HFF-Myc (cell line): ENCODE results near the gene IRAK2.

Experiments used
- DNase-seq: peaks from one replicate; pipeline ENCODE4 v3.0.0-alpha.2; 2011; ENCODE audit warnings: low read depth; ENCODE audit errors: extremely low read depth
- H3K4me3 ChIP-seq: replicated peaks from 2 replicates; pipeline ENCODE4 v1.5.1; 2011; ENCODE audit warnings: low read depth, mild to moderate bottlenecking, control low read depth, low read length
- CTCF ChIP-seq: IDR thresholded peaks from 2 replicates; pipeline ENCODE4 v1.5.1; 2012; ENCODE audit warnings: mild to moderate bottlenecking, low read depth, low read length, control low read depth; ENCODE audit errors: missing control alignments

IRAK2 gene

DNA sequence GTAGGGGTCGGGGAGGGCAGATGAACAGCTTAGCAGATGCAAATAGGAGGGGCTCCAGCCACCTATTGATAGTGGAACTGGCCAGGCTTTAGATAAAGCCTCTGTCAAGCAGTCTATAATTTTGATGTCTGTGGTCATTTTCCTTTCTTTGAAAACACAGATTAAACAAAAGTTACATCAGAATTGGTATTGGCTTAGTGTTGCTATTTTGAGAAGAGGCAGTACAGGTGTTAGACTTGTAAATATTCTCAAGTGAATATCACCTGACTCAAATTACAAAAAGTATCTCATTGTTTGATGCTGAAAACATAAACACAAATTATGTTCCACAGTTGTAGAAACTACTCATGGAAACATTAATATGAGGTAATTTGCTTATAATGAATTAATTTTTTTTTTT lies 109.9 kb downstream of the IRAK2 start:
- no peak for TF ChIP-seq CTCF
- DNase-seq, result no peak
- H3K4me3 ChIP-seq, result no peak overlapping the region

- no peak overlapping the region for H3K4me3 ChIP-seq
- no peak for TF ChIP-seq CTCF
- no peak for DNase-seq
Observed at GRCh38 chr3:10277115-10277625, 112.5 kb downstream of the IRAK2 start.

GRCh38 chr3:10278501-10278900 lies 113.8 kb downstream of the IRAK2 start:
- no peak for TF ChIP-seq CTCF
- no peak overlapping the region for H3K4me3 ChIP-seq
- no peak for DNase-seq

DNA sequence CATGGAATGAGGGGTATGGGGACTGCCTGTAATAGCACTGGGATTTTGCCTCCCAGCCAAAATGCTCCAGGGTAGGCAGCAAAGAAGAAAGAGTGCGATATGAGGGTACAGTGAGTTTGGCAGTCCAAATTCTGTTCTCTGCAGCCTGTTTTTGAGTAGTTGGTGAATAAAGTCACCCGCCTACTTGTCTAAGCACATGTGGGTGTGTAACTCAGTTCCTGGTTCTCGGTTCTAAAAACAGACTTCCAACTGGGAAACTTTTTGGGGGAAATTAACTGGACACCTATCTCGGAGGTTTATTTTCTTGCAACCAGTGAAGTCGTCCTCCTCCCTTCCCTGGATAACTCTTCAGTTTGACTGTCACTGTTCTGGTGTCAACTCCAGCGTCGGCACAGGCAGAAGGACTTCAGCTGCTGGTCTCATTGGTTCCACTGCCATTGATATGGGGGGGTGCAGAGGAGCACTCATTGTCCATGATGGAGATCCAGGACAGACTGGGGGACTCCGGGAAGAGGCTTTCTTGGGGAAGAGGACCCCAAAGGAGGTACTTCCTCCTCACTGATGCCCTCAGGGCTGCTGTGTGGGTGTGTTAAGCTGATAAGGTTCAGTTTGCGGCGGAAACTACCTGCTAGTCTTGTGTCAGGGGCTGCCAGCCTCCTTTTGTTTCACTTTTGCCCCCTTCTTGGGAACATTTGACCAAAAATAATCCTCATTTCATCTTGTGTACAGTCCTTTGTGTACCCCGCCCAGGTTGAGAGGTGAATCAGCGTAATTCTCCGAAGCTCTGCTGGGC lies 114.9 kb downstream of the IRAK2 start:
- DNase-seq, result no peak
- TF ChIP-seq CTCF, result no peak
- H3K4me3 ChIP-seq, result no peak overlapping the region

DNA sequence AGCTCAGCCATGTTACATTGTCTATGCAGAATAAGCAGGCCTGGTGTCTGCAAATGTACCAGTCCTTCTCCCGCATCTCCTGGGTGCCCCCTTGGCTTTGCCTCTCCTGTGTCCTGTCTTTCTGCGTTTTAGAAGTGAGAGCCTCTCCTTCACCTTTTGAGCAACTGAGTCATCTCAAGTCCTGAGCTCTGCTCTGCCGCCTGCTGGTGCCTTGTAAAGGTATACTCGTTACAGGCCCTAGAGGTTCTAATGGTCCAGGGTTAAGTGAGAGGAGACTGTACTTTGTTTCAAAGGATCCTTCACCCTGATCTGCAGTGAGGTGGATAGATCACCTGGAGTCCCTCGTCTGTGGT lies 115.4 kb downstream of the IRAK2 start:
- no peak for DNase-seq
- no peak overlapping the region for H3K4me3 ChIP-seq
- no peak for TF ChIP-seq CTCF

- no peak overlapping the region for H3K4me3 ChIP-seq
- no peak for TF ChIP-seq CTCF
- DNase-seq, result no peak
Observed at GRCh38 chr3:10280571-10280970, 115.9 kb downstream of the IRAK2 start.

DNA sequence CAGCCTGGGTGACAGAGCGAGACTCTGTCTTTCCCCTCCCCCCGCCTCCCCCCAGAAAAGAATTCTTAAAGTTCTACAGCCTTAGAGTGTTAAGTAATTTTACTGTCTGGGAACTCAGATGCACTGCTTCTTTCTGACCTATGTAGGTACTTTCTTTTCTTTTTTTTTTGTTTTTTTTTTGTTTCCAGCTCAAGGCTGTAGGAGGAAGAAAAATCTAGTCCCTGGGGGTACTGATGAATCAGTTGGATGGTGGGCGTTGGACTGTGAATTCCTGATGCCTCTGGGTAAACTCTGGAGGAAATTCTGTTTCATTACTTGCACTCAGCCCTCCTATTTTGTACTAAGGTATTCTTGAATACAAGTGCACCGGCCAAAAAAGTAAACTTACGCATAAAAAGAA lies 117.2 kb downstream of the IRAK2 start:
- H3K4me3 ChIP-seq, result no peak overlapping the region
- TF ChIP-seq CTCF, result no peak
- no peak for DNase-seq
